Measurements from ENCODE around the gene SPN.
"Not testable (repeated sequence)": the region's sequence is repeated elsewhere in the genome, so short reads cannot be mapped to it uniquely, and the experiment has no call there.

The SPN gene

GRCh38 chr16:29646947-29647346, 16.1 kb upstream of the SPN start:
- no peak for DNase-seq

GRCh38 chr16:29649588-29650494, 13.2 kb upstream of the SPN start:
- no peak for DNase-seq

DNA sequence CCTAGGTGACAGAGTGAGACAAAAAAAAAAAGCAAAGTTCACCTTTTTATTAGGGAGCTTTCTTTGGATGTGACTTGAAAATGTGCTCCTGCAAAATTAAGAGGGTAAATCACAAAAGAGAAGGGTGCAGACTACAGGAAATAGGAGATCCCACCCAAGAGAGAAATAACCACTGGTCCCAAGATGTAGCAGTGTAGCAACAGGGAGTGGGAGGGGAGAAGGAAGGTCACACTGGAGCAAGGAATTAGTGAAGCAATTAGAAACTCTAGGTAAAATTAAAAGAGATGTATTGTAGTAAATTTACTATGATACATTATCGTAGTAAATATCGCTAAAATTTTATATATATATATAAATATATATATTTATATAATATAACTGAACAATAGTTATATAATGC, 12.3 kb upstream of the SPN start:
- no peak for DNase-seq

- no peak for DNase-seq
Observed at GRCh38 chr16:29651774-29652349, 11.2 kb upstream of the SPN start.

DNA sequence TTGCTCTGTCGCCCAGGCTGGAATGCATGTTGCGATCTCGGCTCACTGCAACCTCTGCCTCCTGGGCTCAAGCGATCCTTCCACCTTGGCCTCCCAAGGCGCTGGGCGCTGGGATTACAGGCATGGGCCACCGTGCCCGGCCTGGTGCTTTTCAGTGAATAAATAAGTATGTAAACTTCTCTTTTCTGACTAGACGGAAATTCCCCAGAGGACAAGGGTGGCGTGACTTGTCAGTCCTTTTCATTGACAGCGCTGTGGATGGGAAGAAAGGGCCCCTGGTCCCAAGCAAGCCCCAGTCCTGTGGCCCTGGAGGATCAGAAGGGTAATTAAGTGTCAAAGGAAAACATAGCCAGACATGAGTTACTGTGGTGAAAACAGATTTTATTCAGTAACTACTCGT, 9.6 kb upstream of the SPN start:
- DNase-seq: no peak

- not testable (repeated sequence) for DNase-seq
Observed at GRCh38 chr16:29653890-29654289, 9.2 kb upstream of the SPN start.

DNA sequence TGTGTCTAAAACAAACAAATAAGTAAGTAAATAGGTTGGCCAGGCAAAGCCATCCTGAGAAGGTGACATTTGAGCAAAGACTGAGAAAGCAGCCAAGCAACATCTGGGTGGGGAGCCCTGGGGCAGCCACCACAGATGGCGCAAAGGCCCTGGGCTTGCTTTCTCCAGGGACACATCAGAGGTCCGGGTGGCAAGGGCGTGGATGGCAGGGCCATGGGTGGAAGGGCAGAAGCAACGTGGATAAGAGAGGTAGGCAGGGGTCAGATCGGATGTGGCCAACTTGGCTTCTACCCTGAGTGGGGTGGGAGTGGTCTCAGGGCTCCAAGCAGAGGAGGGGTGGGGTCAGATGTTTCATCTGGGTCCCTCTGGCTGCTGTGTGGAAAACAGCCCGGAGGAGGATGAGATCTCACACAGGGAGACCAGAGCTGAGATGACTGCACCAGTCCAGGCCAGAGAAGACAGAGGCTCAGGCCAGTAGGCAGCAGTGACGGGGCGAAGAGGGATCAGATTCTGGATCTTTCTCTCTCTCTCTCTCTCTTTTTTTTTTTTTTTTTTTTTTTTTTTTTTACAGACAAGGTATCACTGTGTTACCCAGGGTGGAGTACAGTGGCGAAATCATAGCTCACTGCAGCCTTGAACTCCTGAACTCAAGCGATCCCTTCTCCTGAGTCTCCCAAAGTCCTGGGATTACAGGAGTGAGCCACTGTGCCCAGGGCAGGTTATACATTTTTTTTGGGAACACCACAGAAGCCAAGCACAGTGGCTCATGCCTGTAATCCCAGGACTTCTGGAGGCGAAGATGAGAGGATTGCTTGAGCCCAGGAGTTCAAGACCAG, 6.1 kb upstream of the SPN start:
- DNase-seq: no peak

GRCh38 chr16:29658705-29659104, 4.3 kb upstream of the SPN start:
- DNase-seq: no peak

DNA sequence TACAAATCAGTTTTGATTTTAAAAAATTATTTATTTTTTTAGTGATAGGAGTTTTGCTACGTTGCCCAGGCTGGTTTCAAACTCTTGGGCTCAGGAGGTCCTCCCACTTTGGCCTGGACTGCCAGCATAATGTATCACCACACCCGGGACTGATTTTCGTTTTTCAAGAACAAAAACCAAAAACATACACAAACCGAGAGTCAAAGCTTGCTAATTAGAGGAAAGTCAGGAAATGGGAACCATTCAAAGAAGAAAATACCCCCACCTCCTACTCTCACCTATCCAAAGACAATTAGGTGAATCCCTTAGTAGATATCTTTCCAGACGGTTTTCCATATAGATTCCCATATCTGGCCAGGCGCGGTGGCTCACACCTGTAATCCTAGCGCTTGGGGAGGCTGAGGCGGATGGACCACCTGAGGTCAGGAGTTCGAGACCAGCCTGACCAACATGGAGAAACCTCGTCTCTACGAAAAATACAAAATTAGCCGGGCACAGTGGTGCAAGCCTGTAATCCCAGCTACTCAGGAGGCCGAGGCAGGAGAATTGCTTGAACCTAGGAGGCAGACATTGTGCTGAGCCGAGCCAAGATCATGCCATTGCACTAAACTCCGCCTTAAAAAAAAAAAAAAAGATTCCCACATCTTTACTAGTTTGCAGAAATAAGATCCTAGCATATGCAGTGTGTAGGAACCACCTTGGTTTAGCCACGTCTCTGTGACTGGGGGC, 883 bp upstream of the SPN start:
- DNase-seq: no peak

- DNase-seq: no peak
Observed at GRCh38 chr16:29662729-29663015, 375 bp upstream of the SPN start.

- DNase-seq: no peak
Observed at GRCh38 chr16:29663807-29664090, 702 bp downstream of the SPN start.

DNA sequence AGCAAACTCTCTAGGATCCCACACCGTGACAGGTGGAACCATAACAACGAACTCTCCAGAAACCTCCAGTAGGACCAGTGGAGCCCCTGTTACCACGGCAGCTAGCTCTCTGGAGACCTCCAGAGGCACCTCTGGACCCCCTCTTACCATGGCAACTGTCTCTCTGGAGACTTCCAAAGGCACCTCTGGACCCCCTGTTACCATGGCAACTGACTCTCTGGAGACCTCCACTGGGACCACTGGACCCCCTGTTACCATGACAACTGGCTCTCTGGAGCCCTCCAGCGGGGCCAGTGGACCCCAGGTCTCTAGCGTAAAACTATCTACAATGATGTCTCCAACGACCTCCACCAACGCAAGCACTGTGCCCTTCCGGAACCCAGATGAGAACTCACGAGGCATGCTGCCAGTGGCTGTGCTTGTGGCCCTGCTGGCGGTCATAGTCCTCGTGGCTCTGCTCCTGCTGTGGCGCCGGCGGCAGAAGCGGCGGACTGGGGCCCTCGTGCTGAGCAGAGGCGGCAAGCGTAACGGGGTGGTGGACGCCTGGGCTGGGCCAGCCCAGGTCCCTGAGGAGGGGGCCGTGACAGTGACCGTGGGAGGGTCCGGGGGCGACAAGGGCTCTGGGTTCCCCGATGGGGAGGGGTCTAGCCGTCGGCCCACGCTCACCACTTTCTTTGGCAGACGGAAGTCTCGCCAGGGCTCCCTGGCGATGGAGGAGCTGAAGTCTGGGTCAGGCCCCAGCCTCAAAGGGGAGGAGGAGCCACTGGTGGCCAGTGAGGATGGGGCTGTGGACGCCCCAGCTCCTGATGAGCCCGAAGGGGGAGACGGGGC, 1.3 kb downstream of the SPN start:
- DNase-seq: no peak

- DNase-seq: no peak
Observed at GRCh38 chr16:29665294-29666077, 2.4 kb downstream of the SPN start.

DNA sequence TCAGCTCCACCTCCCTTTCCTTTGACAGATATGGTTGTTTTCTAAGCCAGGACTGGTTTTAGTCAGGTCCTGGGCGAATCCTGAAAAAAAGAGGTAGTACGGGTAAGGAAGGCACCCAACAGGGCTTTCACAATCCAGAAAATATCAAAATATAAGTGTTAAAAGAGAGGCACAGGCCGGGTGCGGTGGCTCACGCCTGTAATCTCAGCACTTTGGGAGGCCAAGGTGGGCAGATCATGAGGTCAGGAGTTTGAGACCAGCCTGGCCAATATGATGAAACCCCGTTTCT, 4.2 kb downstream of the SPN start:
- DNase-seq: not testable (repeated sequence)

DNA sequence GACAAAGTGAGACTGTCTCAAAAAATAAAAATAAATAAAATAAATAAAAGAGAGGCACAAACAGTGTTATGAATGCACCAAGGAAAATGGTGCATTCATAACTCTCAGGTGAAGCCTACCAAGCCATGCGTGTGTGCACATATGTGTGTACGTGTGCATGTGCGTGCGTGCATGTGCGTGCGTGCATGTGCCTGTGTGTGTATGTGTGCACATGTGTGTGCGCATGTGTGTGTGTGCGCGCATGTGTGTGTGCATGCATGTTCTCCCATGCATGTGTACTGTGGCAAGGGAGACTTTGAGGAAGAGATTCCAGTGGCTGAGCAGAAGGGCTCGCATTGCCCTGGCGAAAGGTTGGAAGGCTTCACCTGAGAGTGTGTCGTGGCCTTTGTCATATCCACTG, 4.7 kb downstream of the SPN start:
- no peak for DNase-seq

DNA sequence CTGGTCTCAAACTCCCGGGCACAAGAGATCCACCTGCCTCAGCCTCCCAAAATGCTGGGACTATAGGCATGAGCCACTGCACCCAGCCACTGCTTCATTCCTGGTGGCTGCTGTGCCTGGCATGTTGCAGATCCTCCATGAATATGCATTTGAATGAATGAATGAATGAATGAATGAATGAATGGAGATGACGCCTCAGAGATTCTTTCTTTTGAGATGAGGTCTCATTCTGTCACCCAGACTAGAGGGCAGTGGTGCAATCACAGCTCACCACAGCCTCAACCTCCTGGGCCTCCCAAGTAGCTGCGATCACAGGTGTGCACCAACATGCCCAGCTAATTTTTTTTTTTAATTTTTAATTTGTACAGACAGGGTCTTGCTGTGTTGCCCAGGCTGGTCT, 5.2 kb downstream of the SPN start:
- no peak for DNase-seq

- DNase-seq: no peak
Observed at GRCh38 chr16:29673501-29673900, 10.5 kb downstream of the SPN start.

- no peak for DNase-seq
Observed at GRCh38 chr16:29674188-29674587, 11.1 kb downstream of the SPN start.

DNA sequence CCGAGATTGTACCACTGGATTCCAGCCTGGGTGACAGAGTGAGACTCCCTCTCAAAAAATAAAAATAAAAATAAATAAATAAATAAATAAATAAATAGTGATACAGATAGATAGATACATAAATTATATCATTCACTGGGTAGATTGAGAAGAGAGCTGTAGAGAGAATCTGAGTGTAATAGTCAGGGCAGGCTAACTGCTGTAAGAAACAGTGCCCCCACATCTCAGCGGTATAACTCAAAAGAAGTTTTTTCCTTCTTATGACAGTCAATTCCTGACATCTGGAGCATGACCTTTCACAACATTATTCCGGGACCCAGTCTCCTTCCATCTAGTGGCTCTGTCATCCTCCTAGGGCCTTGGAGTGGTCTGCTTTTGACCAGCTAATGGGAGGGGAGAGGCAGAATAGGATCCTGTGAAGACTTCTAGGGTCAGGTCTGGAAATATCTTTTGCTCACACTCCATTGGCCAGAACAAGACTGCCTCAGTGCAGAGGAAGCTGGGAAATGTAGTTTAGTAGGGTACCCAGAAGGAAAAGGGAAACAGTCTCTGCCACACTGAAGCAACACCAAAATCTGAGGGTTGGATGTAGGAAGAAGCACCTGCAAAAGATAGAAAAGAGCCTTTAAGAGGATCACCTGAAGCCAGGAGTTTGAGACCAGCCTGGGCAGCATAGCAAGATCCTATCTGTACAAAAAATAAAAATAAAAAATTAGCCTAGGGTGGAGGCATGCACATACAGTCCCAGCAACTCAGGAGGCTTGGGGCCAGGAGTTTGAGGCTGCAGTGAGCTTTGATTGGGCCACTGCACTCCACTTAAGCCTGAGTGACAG, 13.0 kb downstream of the SPN start:
- DNase-seq: no peak

DNA sequence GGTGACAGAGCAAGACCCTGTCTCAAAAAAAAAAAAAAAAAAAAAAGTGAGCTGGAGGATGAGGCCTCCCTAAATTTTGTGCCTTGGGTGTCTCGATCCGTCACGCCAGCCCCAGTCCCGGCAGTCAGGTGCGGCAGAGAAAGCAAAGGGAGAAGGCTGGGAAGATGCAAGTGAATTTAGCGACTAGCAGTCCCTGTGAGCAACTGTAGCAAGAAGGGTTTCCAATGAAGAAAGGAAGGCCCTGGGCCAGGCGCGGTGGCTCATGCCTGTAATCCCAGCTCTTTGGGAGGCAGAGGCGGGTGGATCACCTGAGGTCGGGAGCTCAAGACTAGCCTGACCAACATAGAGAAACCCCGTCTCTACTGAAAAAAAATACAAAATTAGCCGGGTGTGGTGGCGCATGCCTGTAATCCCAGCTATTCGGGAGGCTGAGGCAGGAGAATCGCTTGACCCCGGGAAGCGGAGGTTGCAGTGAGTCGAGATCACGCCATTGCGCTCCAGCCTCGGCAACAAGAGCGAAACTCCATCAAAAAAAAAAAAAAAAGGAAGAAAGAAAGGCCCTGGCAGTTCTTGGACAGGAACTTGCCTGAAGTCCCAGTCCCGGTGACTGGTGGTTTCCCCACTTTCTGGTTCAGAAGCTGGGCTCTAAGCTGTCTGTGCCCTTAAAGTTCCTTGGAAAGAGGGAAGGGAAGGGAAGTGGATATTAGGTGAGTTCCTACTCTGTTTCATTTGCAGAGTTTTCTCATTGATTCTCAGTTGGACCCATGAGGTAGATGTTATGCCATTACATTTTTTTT, 14.1 kb downstream of the SPN start:
- no peak for DNase-seq
